ENCODE measurements around the gene ZC3H7B. TPM values are rescaled to one million over a fixed set of nuclear protein-coding genes. Genes with fewer than 3 reads are reported as not detected.

The ZC3H7B gene
- total RNA-seq, 1 donor: 53.6 TPM

DNA sequence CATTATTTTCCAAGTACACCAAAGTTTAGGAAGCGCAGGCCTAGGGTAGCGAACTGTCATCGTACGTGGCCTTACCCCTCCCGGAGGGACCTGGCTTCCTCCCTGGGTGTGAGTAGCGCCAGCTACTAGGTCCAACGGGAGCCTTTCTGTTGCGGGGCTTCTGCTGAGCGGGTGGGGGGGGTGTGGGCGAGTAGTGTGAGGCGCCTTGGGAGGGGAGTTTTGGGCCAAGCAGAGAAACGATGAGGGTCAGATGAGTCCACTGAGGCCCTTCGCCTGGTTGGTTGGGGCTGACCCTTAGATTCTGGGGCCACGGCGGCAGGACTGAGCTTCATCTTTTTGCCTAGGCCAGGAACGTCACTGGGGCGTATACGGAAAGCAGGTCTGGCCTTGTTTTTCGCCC lies 81.3 kb downstream of the ZC3H7B start:
- peak overlapping the region; percentile 91 for H3K4me2 ChIP-seq (ENCODE audit: insufficient read depth, low read length)
- peak; percentile 91 for DNase-seq (ENCODE audit: insufficient read length, low spot score, missing footprints)
- H3K4me3 ChIP-seq (ENCODE audit: insufficient read depth, low read length): peak overlapping the region; percentile 79
- TF ChIP-seq CTCF (IDR thresholded peaks at IDR 0.05; ENCODE audit: extremely low read depth, low read depth, low read length): no peak
- no peaks in the 10 kb centered on the region for H3K9me3 ChIP-seq (ENCODE audit: low read depth, low read length)
- peaks cover 21% of the 10 kb centered on the region for H3K4me1 ChIP-seq (ENCODE audit: insufficient read depth, low read length)
- H3K27ac ChIP-seq (ENCODE audit: low read depth, low read length): no peak overlapping the region
- H3K79me2 ChIP-seq (ENCODE audit: insufficient read depth, low read length): peaks cover 3% of the 10 kb centered on the region
- no peaks in the 10 kb centered on the region for H4K20me1 ChIP-seq (ENCODE audit: insufficient read depth, low read length)
- H3K36me3 ChIP-seq (ENCODE audit: insufficient read depth, low read length): peaks cover 5% of the 10 kb centered on the region
- no peaks in the 10 kb centered on the region for H3K27me3 ChIP-seq (ENCODE audit: insufficient read depth, low read length)
- peak overlapping the region; percentile 86 for H2AFZ ChIP-seq (ENCODE audit: low read length)

DNA sequence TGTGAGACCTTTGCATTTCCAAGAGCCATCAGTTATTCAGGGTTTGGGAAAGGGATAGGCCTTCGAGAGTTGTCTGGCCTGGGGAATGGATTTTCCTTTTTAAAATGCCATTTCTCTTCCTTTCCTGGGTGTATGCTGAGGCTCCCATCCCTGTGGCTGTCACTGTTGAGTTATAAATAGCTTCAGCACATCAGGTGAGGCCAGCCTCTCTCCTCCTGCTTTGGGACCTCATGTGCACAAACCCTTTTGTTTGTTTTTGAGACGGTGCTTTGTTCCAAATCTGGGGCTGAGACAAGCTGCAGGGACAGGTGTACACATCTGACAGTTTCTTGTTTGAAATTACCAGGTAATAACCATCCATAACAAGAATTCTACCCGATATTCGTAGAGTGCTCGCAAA lies 81.8 kb downstream of the ZC3H7B start:
- Histone ChIP-seq H3K4me2 (ENCODE audit: insufficient read depth, low read length) (peak overlapping the region; percentile 91), H3K4me3 (ENCODE audit: insufficient read depth, low read length) (peak overlapping the region; percentile 79), H3K79me2 (ENCODE audit: insufficient read depth, low read length) (peaks cover 3% of the 10 kb centered on the region), H3K27me3 (ENCODE audit: insufficient read depth, low read length) (no peaks in the 10 kb centered on the region), H3K9me3 (ENCODE audit: low read depth, low read length) (no peaks in the 10 kb centered on the region), H4K20me1 (ENCODE audit: insufficient read depth, low read length) (no peaks in the 10 kb centered on the region), H2AFZ (ENCODE audit: low read length) (peak overlapping the region; percentile 86), H3K36me3 (ENCODE audit: insufficient read depth, low read length) (peaks cover 8% of the 10 kb centered on the region), H3K27ac (ENCODE audit: low read depth, low read length) (no peak overlapping the region), H3K4me1 (ENCODE audit: insufficient read depth, low read length) (peaks cover 21% of the 10 kb centered on the region)
- TF ChIP-seq CTCF (IDR thresholded peaks at IDR 0.05; ENCODE audit: extremely low read depth, low read depth, low read length): no peak
- DNase-seq (ENCODE audit: insufficient read length, low spot score, missing footprints): peak; percentile 1

- H3K27me3 ChIP-seq (ENCODE audit: insufficient read depth, low read length): no peaks in the 10 kb centered on the region
- no peaks in the 10 kb centered on the region for H4K20me1 ChIP-seq (ENCODE audit: insufficient read depth, low read length)
- peak; percentile 25 for DNase-seq (ENCODE audit: insufficient read length, low spot score, missing footprints)
- peaks cover 21% of the 10 kb centered on the region for H3K4me1 ChIP-seq (ENCODE audit: insufficient read depth, low read length)
- no peak for TF ChIP-seq CTCF (IDR thresholded peaks at IDR 0.05; ENCODE audit: extremely low read depth, low read depth, low read length)
- peaks cover 17% of the 10 kb centered on the region for H3K36me3 ChIP-seq (ENCODE audit: insufficient read depth, low read length)
- H3K27ac ChIP-seq (ENCODE audit: low read depth, low read length): no peak overlapping the region
- H3K4me3 ChIP-seq (ENCODE audit: insufficient read depth, low read length): no peak overlapping the region
- H3K4me2 ChIP-seq (ENCODE audit: insufficient read depth, low read length): no peak overlapping the region
- H3K79me2 ChIP-seq (ENCODE audit: insufficient read depth, low read length): peaks cover 3% of the 10 kb centered on the region
- H2AFZ ChIP-seq (ENCODE audit: low read length): no peak overlapping the region
- no peaks in the 10 kb centered on the region for H3K9me3 ChIP-seq (ENCODE audit: low read depth, low read length)
Measured at GRCh38 chr22:41384128-41384527, 82.8 kb downstream of the ZC3H7B start.

GRCh38 chr22:41387341-41387740 lies 86.0 kb downstream of the ZC3H7B start:
- Histone ChIP-seq H3K4me1 (ENCODE audit: insufficient read depth, low read length) (peaks cover 7% of the 10 kb centered on the region), H3K27me3 (ENCODE audit: insufficient read depth, low read length) (no peaks in the 10 kb centered on the region), H4K20me1 (ENCODE audit: insufficient read depth, low read length) (no peaks in the 10 kb centered on the region), H3K79me2 (ENCODE audit: insufficient read depth, low read length) (peaks cover 2% of the 10 kb centered on the region), H3K4me3 (ENCODE audit: insufficient read depth, low read length) (no peak overlapping the region), H2AFZ (ENCODE audit: low read length) (no peak overlapping the region), H3K36me3 (ENCODE audit: insufficient read depth, low read length) (peaks cover 22% of the 10 kb centered on the region), H3K27ac (ENCODE audit: low read depth, low read length) (no peak overlapping the region), H3K4me2 (ENCODE audit: insufficient read depth, low read length) (no peak overlapping the region), H3K9me3 (ENCODE audit: low read depth, low read length) (no peaks in the 10 kb centered on the region)
- no peak for TF ChIP-seq CTCF (IDR thresholded peaks at IDR 0.05; ENCODE audit: extremely low read depth, low read depth, low read length)
- no peak for DNase-seq (ENCODE audit: insufficient read length, low spot score, missing footprints)
